ENCODE measurements around the gene SSBP2.

The SSBP2 gene

GRCh38 chr5:81579262-81579924 is 171.5 kb downstream of the SSBP2 start:
- DNase-seq (ENCODE audit: low spot score), result no peak
- peak; percentile 50; the same call in 1 of the 3 replicates for ATAC-seq (ENCODE audit: low read depth)
- no peaks in the 10 kb centered on the region for H3K9me3 ChIP-seq (ENCODE audit: severe bottlenecking)
- TF ChIP-seq CTCF (IDR thresholded peaks at IDR 0.05; ENCODE audit: poor library complexity, severe bottlenecking), result no peak
- no peaks in the 10 kb centered on the region for H3K4me1 ChIP-seq (ENCODE audit: insufficient read depth, poor library complexity, severe bottlenecking)
- H3K4me3 ChIP-seq (ENCODE audit: severe bottlenecking), result no peak overlapping the region
- no peaks in the 10 kb centered on the region for H3K36me3 ChIP-seq (ENCODE audit: low read depth)
- H3K27ac ChIP-seq (ENCODE audit: poor library complexity, severe bottlenecking), result no peak overlapping the region
- no peaks in the 10 kb centered on the region for H3K27me3 ChIP-seq (ENCODE audit: insufficient read depth, poor library complexity, severe bottlenecking)

- ATAC-seq (ENCODE audit: low read depth) (no peak), DNase-seq (ENCODE audit: low spot score) (no peak)
- no peak for TF ChIP-seq CTCF (IDR thresholded peaks at IDR 0.05; ENCODE audit: poor library complexity, severe bottlenecking)
- no peaks in the 10 kb centered on the region for H3K9me3 ChIP-seq (ENCODE audit: severe bottlenecking)
- no peaks in the 10 kb centered on the region for H3K27me3 ChIP-seq (ENCODE audit: insufficient read depth, poor library complexity, severe bottlenecking)
- no peak overlapping the region for H3K4me3 ChIP-seq (ENCODE audit: severe bottlenecking)
- no peaks in the 10 kb centered on the region for H3K4me1 ChIP-seq (ENCODE audit: insufficient read depth, poor library complexity, severe bottlenecking)
- no peaks in the 10 kb centered on the region for H3K36me3 ChIP-seq (ENCODE audit: low read depth)
- no peak overlapping the region for H3K27ac ChIP-seq (ENCODE audit: poor library complexity, severe bottlenecking)
These were observed 173.8 kb downstream of the SSBP2 start for GRCh38 chr5:81577091-81577490.

GRCh38 chr5:81575924-81576323 is 175.0 kb downstream of the SSBP2 start:
- Histone ChIP-seq H3K27me3 (ENCODE audit: insufficient read depth, poor library complexity, severe bottlenecking) (no peaks in the 10 kb centered on the region), H3K27ac (ENCODE audit: poor library complexity, severe bottlenecking) (no peak overlapping the region), H3K4me1 (ENCODE audit: insufficient read depth, poor library complexity, severe bottlenecking) (no peaks in the 10 kb centered on the region), H3K36me3 (ENCODE audit: low read depth) (no peaks in the 10 kb centered on the region), H3K4me3 (ENCODE audit: severe bottlenecking) (no peak overlapping the region), H3K9me3 (ENCODE audit: severe bottlenecking) (no peaks in the 10 kb centered on the region)
- DNase-seq (ENCODE audit: low spot score) (no peak), ATAC-seq (ENCODE audit: low read depth) (no peak)
- no peak for TF ChIP-seq CTCF (IDR thresholded peaks at IDR 0.05; ENCODE audit: poor library complexity, severe bottlenecking)

- Histone ChIP-seq H3K27ac (ENCODE audit: poor library complexity, severe bottlenecking) (no peak overlapping the region), H3K4me3 (ENCODE audit: severe bottlenecking) (no peak overlapping the region), H3K4me1 (ENCODE audit: insufficient read depth, poor library complexity, severe bottlenecking) (no peaks in the 10 kb centered on the region), H3K36me3 (ENCODE audit: low read depth) (no peaks in the 10 kb centered on the region), H3K9me3 (ENCODE audit: severe bottlenecking) (no peaks in the 10 kb centered on the region), H3K27me3 (ENCODE audit: insufficient read depth, poor library complexity, severe bottlenecking) (no peaks in the 10 kb centered on the region)
- TF ChIP-seq CTCF (IDR thresholded peaks at IDR 0.05; ENCODE audit: poor library complexity, severe bottlenecking), result no peak
- DNase-seq (ENCODE audit: low spot score) (no peak), ATAC-seq (ENCODE audit: low read depth) (no peak)
These were observed 178.7 kb downstream of the SSBP2 start for GRCh38 chr5:81572201-81572600.

GRCh38 chr5:81558188-81558587 is 192.7 kb downstream of the SSBP2 start:
- Histone ChIP-seq H3K27me3 (ENCODE audit: insufficient read depth, poor library complexity, severe bottlenecking) (peaks cover 2% of the 10 kb centered on the region), H3K9me3 (ENCODE audit: severe bottlenecking) (no peaks in the 10 kb centered on the region), H3K4me3 (ENCODE audit: severe bottlenecking) (no peak overlapping the region), H3K4me1 (ENCODE audit: insufficient read depth, poor library complexity, severe bottlenecking) (no peaks in the 10 kb centered on the region), H3K27ac (ENCODE audit: poor library complexity, severe bottlenecking) (no peak overlapping the region), H3K36me3 (ENCODE audit: low read depth) (no peaks in the 10 kb centered on the region)
- ATAC-seq (ENCODE audit: low read depth) (no peak), DNase-seq (ENCODE audit: low spot score) (no peak)
- no peak for TF ChIP-seq CTCF (IDR thresholded peaks at IDR 0.05; ENCODE audit: poor library complexity, severe bottlenecking)

Data from RWPE2 (cell line).